HepG2 (cell line): ENCODE data around the gene NUP153. TPM values are rescaled to one million over a fixed set of nuclear protein-coding genes. Genes with fewer than 3 reads are reported as not detected.

Experiments used
- ATRX ChIP-seq: sonication (generic); formaldehyde crosslinking; IDR thresholded peaks from 2 replicates; pipeline ENCODE4 v1.4.0; 2020; ENCODE audit warnings: missing genetic modification reagents, borderline replicate concordance
- CBX1 ChIP-seq: IDR thresholded peaks from one replicate; pipeline ENCODE4 v1.6.1; 2016; ENCODE audit warnings: antibody characterized with exemption, low read depth
- EHMT2 ChIP-seq: fragments of 200-600 bp; sonication (generic); IDR thresholded peaks from 2 replicates; pipeline ENCODE4 v1.7.0; 2017; ENCODE audit warnings: antibody characterized with exemption, low read depth, low read length, borderline replicate concordance
- FOXO1 ChIP-seq: sonication (generic); formaldehyde crosslinking; IDR thresholded peaks from 2 replicates; pipeline ENCODE4 v1.4.0; 2020; ENCODE audit warnings: missing genetic modification reagents
- HMG20B ChIP-seq: conservative IDR thresholded peaks from 2 replicates; pipeline ENCODE4 v1.6.1; 2016; ENCODE audit warnings: missing genetic modification reagents, missing compliant biosample characterization
- KDM6A ChIP-seq: IDR thresholded peaks from 2 replicates; pipeline ENCODE4 v1.6.1; 2016; ENCODE audit warnings: low read depth
- LBX2 ChIP-seq: sonication (generic); formaldehyde crosslinking; IDR thresholded peaks from 2 replicates; pipeline ENCODE4 v1.5.0; 2020; ENCODE audit warnings: missing genetic modification reagents, mild to moderate bottlenecking, borderline replicate concordance
- MBD4 ChIP-seq: IDR thresholded peaks from 2 replicates; pipeline ENCODE4 v1.6.1; 2012; ENCODE audit warnings: low read length, inconsistent platforms, borderline replicate concordance
- MBNL3 ChIP-seq: fragments of 250-450 bp; sonication (Bioruptor Pico); conservative IDR thresholded peaks from 2 replicates; pipeline ENCODE4 v1.8.0; 2022; ENCODE audit warnings: mild to moderate bottlenecking, inconsistent platforms
- NAIF1 ChIP-seq: sonication (generic); formaldehyde crosslinking; IDR thresholded peaks from 2 replicates; pipeline ENCODE4 v1.5.0; 2020; ENCODE audit warnings: mild to moderate bottlenecking, missing genetic modification reagents, borderline replicate concordance
- NFYB ChIP-seq: sonication (generic); formaldehyde crosslinking; IDR thresholded peaks from 2 replicates; pipeline ENCODE4 v1.4.0; 2020; ENCODE audit warnings: missing genetic modification reagents
- POLR2AphosphoS2 ChIP-seq: IDR thresholded peaks from 2 replicates; pipeline ENCODE4 v1.6.1; 2011; ENCODE audit warnings: low read depth, low read length, improper control_type of control experiment
- SOX13 ChIP-seq, 3 experiments: fragments of 450-650 bp in 1 of 3; sonication (generic) in 1 of 3; formaldehyde crosslinking in 1 of 3; IDR thresholded peaks in 2 of 3; conservative IDR thresholded peaks in 1 of 3; 2 replicates each; pipeline versions ENCODE4 v1.5.0 to v1.6.1; 2016 to 2020; ENCODE audit warnings: antibody characterized with exemption in 1 of 3, mild to moderate bottlenecking in 1 of 3, missing compliant biosample characterization in 1 of 3, missing genetic modification reagents in 1 of 3, moderate library complexity in 1 of 3
- TOPORS ChIP-seq: sonication (generic); formaldehyde crosslinking; IDR thresholded peaks from 2 replicates; pipeline ENCODE4 v1.8.0; 2023; ENCODE audit warnings: mild to moderate bottlenecking, missing genetic modification reagents
- ZBTB38 ChIP-seq: sonication (generic); formaldehyde crosslinking; IDR thresholded peaks from 2 replicates; pipeline ENCODE4 v1.5.1; 2020; ENCODE audit warnings: mild to moderate bottlenecking, missing genetic modification reagents
- ZHX2 ChIP-seq, 2 experiments: sonication (generic) in 1 of 2; formaldehyde crosslinking in 1 of 2; IDR thresholded peaks; 2 replicates each; pipeline versions ENCODE4 v1.6.1 to v1.9.0; 2014 to 2022; ENCODE audit warnings: antibody characterized with exemption in 1 of 2, borderline replicate concordance in 1 of 2, inconsistent platforms in 1 of 2, low read depth in 1 of 2, missing genetic modification reagents in 1 of 2
- ZNF280B ChIP-seq: sonication (generic); formaldehyde crosslinking; IDR thresholded peaks from 2 replicates; pipeline ENCODE4 v1.5.0; 2020; ENCODE audit warnings: missing genetic modification reagents, mild to moderate bottlenecking, borderline replicate concordance
- ZNF879 ChIP-seq: sonication (generic); formaldehyde crosslinking; IDR thresholded peaks from 2 replicates; pipeline ENCODE4 v1.8.1; 2023; ENCODE audit warnings: missing genetic modification reagents
- polyA plus RNA-seq, 8 experiments: library from polyadenylated mRNA; depleted of rRNA in 3 of 8; stranded (reverse) in 7 of 8; unstranded in 1 of 8; fragments of >200 nt; fragmentation: Illumina TruSeq in 4 of 8; extraction: Trizol in 4 of 8; gene quantifications; 2 replicates each; pipeline versions ENCODE4 v1.2.1 to v1.2.3, GENCODE V29; 2011 to 2016; ENCODE audit warnings: low read depth in 4 of 8, missing spikeins in 1 of 8, mixed read lengths in 1 of 8; ENCODE audit not compliant: insufficient read depth in 1 of 8
- total RNA-seq, 5 experiments: library from RNA; depleted of rRNA; stranded (reverse); fragments of >200 nt; fragmentation: Illumina TruSeq; extraction: Trizol; gene quantifications; 2 replicates each; pipeline ENCODE4 v1.2.3, GENCODE V29; 2016; ENCODE audit warnings: low read depth in 1 of 5

Gene NUP153
- total and polyA plus RNA-seq, 2 of the 13 experiments (the other 11 are each of a cell fraction or from before 2014, with no cell fraction given): 29.8 to 55.2 TPM

- TF ChIP-seq ZHX2 (IDR thresholded peaks at IDR 0.05; ENCODE audit: low read depth) (peak; percentile 100), ZHX2 (CRISPR knock-in tag; IDR thresholded peaks at IDR 0.05; ENCODE audit: borderline replicate concordance) (no peak; the same call in none of the 2 replicates), POLR2AphosphoS2 (0 out of 2 replicates have a peak, but pooled peaks have one; percentile 60), CBX1 (peak; percentile 87), SOX13 (IDR thresholded peaks at IDR 0.05) (no peak), SOX13 (CRISPR knock-in tag; conservative IDR thresholded peaks at IDR 0.05 in 1 of 2, IDR thresholded peaks at IDR 0.05 in 1 of 2) (peak in 1 of 2 experiments; percentile 74; a peak in 1 of 4 replicates), ZBTB38 (CRISPR knock-in tag) (peak; percentile 90), FOXO1 (peak; percentile 81; the same call in 1 of the 2 replicates), KDM6A (CRISPR knock-in tag) (no peak; the same call in 1 of the 2 replicates), MBNL3 (CRISPR knock-in tag) (no peak), NAIF1 (CRISPR knock-in tag) (peak; percentile 92), ZNF879 (CRISPR knock-in tag) (no peak), ZNF280B (peak; percentile 52; the same call in 1 of the 2 replicates), NFYB (CRISPR knock-in tag) (peak; percentile 78), EHMT2 (peak; percentile 58; the same call in 1 of the 2 replicates), ATRX (CRISPR knock-in tag) (no peak), HMG20B (CRISPR knock-in tag) (peak; percentile 83; the same call in 1 of the 2 replicates), TOPORS (CRISPR knock-in tag) (peak; percentile 91), LBX2 (CRISPR knock-in tag) (0 out of 2 replicates have a peak, but pooled peaks have one; percentile 79), MBD4 (no peak)
Measured at GRCh38 chr6:17706580-17707370, at the start of gene NUP153 (continued).
